K562 (cell line): ENCODE measurements around the gene TGFBR3L.

Experiments
- CBFA2T2 ChIP-seq: fragments of 450-650 bp; conservative IDR thresholded peaks from 2 replicates; pipeline ENCODE4 v1.6.1; 2017; ENCODE audit warnings: mild to moderate bottlenecking
- EGR1 ChIP-seq: fragments of 450-650 bp; conservative IDR thresholded peaks from 2 replicates; pipeline ENCODE4 v1.6.1; 2017; ENCODE audit warnings: mild to moderate bottlenecking
- GABPA ChIP-seq: fragments of 200-800 bp; sonication (Bioruptor generic); conservative IDR thresholded peaks from 2 replicates; pipeline ENCODE4 v1.6.1; 2016; ENCODE audit warnings: low read depth, missing genetic modification characterization, missing compliant biosample characterization
- RBFOX2 ChIP-seq: fragments of 200-400 bp; formaldehyde crosslinking; IDR thresholded peaks from 2 replicates; pipeline ENCODE4 v1.6.1; 2017; ENCODE audit warnings: low read depth, mild to moderate bottlenecking, low read length, moderate library complexity
- SIN3B ChIP-seq: fragments of 450-650 bp; IDR thresholded peaks from 2 replicates; pipeline ENCODE4 v1.6.1; 2017; ENCODE audit warnings: low read depth, mild to moderate bottlenecking, moderate library complexity
- TCF7L2 ChIP-seq: fragments of 150-350 bp; IDR thresholded peaks from 2 replicates; pipeline ENCODE4 v1.6.1; 2016; ENCODE audit warnings: low read depth, mild to moderate bottlenecking, low read length, moderate library complexity
- TF ChIP-seq, protein P1 (sequence below), 3 experiments: IDR thresholded peaks in 2 of 3; conservative IDR thresholded peaks in 1 of 3; 2 replicates each; pipeline ENCODE4 v1.5.1; 2011 to 2012; ENCODE audit warnings: low read length in 3 of 3, mild to moderate bottlenecking in 3 of 3, control low read depth in 2 of 3, improper control_type of control experiment in 1 of 3, inconsistent platforms in 1 of 3, low read depth in 1 of 3, mixed read lengths in 1 of 3, moderate library complexity in 1 of 3; ENCODE audit not compliant: insufficient read depth in 2 of 3

DNA sequence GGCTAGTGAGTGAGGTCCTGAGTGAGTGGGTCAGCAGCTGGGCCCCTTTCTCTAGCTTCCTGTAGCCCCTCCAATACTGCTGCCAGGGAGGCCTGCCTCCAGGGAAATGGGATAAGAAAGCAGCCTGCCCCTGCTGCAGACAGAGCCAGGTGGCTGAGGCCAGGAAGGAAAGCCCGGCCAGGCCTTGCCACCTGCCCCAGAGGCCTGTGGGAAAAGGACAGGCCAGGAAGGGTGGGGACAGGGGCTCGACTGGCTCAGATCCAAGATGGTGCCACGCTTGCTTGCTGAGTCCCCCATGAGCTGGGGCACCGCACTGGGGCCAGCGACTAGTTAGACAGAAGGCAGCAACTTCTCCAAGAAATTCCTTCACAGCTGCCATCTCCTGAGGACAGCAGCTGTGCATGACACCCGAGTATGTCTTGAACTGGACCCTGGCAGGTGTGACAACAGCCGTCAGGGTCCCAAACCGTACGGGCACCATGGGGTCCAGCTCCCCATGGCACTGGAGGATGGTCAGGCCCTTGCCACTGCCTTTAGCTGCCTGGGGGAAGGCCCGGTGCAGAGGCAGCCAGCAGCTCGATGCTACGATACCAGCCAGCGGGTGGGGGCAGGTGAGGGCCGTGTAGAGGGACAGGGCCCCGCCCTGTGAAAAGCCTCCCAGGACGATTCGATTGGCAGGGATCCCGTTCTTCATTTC is 35.4 kb upstream of the TGFBR3L start:
- no peak for TF ChIP-seq CBFA2T2
- no peak for TF ChIP-seq EGR1
- no peak for TF ChIP-seq GABPA (tag)
- TF ChIP-seq, protein P1, sequence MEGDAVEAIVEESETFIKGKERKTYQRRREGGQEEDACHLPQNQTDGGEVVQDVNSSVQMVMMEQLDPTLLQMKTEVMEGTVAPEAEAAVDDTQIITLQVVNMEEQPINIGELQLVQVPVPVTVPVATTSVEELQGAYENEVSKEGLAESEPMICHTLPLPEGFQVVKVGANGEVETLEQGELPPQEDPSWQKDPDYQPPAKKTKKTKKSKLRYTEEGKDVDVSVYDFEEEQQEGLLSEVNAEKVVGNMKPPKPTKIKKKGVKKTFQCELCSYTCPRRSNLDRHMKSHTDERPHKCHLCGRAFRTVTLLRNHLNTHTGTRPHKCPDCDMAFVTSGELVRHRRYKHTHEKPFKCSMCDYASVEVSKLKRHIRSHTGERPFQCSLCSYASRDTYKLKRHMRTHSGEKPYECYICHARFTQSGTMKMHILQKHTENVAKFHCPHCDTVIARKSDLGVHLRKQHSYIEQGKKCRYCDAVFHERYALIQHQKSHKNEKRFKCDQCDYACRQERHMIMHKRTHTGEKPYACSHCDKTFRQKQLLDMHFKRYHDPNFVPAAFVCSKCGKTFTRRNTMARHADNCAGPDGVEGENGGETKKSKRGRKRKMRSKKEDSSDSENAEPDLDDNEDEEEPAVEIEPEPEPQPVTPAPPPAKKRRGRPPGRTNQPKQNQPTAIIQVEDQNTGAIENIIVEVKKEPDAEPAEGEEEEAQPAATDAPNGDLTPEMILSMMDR (IDR thresholded peaks at IDR 0.05 in 2 of 3, conservative IDR thresholded peaks at IDR 0.05 in 1 of 3; ENCODE audit: insufficient read depth in 2 of 3, low read depth in 1 of 3, low read length in 3 of 3) = no peak
- TF ChIP-seq TCF7L2 = no peak
- 0 out of 2 replicates have a peak, but pooled peaks have one; percentile 31 for TF ChIP-seq RBFOX2
- no peak for TF ChIP-seq SIN3B
